SK-N-SH (cell line): Measurements from ENCODE around the gene COL17A1. TPM values are rescaled to one million over a fixed set of nuclear protein-coding genes. Genes with fewer than 3 reads are reported as not detected.

Experiments used
- CTCF ChIA-PET: fragments of 300-600, 350-600 bp; formaldehyde crosslinking; extraction: SDS; loops from one replicate; lab custom pipeline; 2021; lab: Yijun Ruan, JAX
- POLR2A ChIA-PET: fragments of 350-600 bp; sonication (Branson Sonifier 250); formaldehyde crosslinking; extraction: SDS; loops from one replicate; lab custom pipeline; 2020; ENCODE audit warnings: antibody characterized with exemption, inconsistent platforms; lab: Yijun Ruan, JAX
- DNase-seq: peaks from one replicate; pipeline ENCODE4 v3.0.0; 2012
- H2AFZ ChIP-seq: fragments of 200-600 bp; sonication (generic); 2 replicates; pipeline ENCODE4 v1.8.1; 2016; ENCODE audit warnings: antibody characterized with exemption, mild to moderate bottlenecking, low read depth
- H3F3A ChIP-seq: fragments of 200-600 bp; sonication (generic); replicated peaks from 2 replicates; pipeline ENCODE3; 2016; ENCODE audit warnings: antibody characterized with exemption, mild to moderate bottlenecking; ENCODE audit not compliant: insufficient read depth
- H3K27ac ChIP-seq, 2 experiments: fragments of 200-500 bp in 1 of 2; fragments of 200-600 bp in 1 of 2; sonication (Bioruptor generic) in 1 of 2; sonication (generic), shearing (Covaris generic) in 1 of 2; 2 replicates each; pipeline versions ENCODE4 v1.5.1 to v1.6.1; 2014 to 2016; ENCODE audit warnings: low read depth in 2 of 2, inconsistent platforms in 1 of 2, low read length in 1 of 2, mild to moderate bottlenecking in 1 of 2, mixed read lengths in 1 of 2
- H3K27me3 ChIP-seq: fragments of 200-600 bp; sonication (generic), shearing (Covaris generic); 2 replicates; pipeline ENCODE4 v1.6.1; 2016; ENCODE audit warnings: mixed run types; ENCODE audit not compliant: insufficient read depth
- H3K36me3 ChIP-seq, 2 experiments: fragments of 200-500 bp in 1 of 2; fragments of 200-600 bp in 1 of 2; sonication (Bioruptor generic) in 1 of 2; sonication (generic) in 1 of 2; replicated peaks in 1 of 2; 2 replicates each; pipeline versions ENCODE3 to v1.5.1; 2014 to 2016; ENCODE audit warnings: low read length in 1 of 2, mild to moderate bottlenecking in 1 of 2; ENCODE audit not compliant: insufficient read depth in 2 of 2, control insufficient read depth in 1 of 2
- H3K4me1 ChIP-seq, 2 experiments: fragments of 200-500 bp in 1 of 2; fragments of 200-600 bp in 1 of 2; sonication (Bioruptor generic) in 1 of 2; sonication (generic), shearing (Covaris generic) in 1 of 2; 2 replicates each; pipeline versions ENCODE4 v1.5.1 to v1.6.1; 2014 to 2016; ENCODE audit warnings: low read depth in 1 of 2, low read length in 1 of 2, mixed run types in 1 of 2; ENCODE audit not compliant: insufficient read depth in 2 of 2, control insufficient read depth in 1 of 2
- H3K4me2 ChIP-seq: fragments of 200-600 bp; sonication (generic), shearing (Covaris generic); 2 replicates; pipeline ENCODE4 v1.6.1; 2017; ENCODE audit warnings: mixed run types
- H3K4me3 ChIP-seq, 2 experiments: fragments of 200-500 bp in 1 of 2; fragments of 200-600 bp in 1 of 2; sonication (Bioruptor generic) in 1 of 2; sonication (generic), shearing (Covaris generic) in 1 of 2; 2 replicates each; pipeline versions ENCODE4 v1.5.1 to v1.8.1; 2014 to 2016; ENCODE audit warnings: low read depth in 2 of 2, inconsistent platforms in 1 of 2, low read length in 1 of 2, mild to moderate bottlenecking in 1 of 2, mixed read lengths in 1 of 2, moderate library complexity in 1 of 2
- H3K79me2 ChIP-seq: fragments of 200-600 bp; sonication (generic); 2 replicates; pipeline ENCODE4 v1.8.1; 2017; ENCODE audit warnings: mild to moderate bottlenecking; ENCODE audit not compliant: insufficient read depth
- H3K9ac ChIP-seq: fragments of 200-600 bp; sonication (generic); 2 replicates; pipeline ENCODE4 v1.6.1; 2017; ENCODE audit warnings: mixed run types
- H3K9me2 ChIP-seq: fragments of 200-600 bp; sonication (generic); 2 replicates; pipeline ENCODE4 v1.6.1; 2017; ENCODE audit warnings: mixed run types
- H3K9me3 ChIP-seq: fragments of 200-600 bp; sonication (generic); 2 replicates; pipeline ENCODE4 v1.6.1; 2017; ENCODE audit warnings: mixed run types, mild to moderate bottlenecking, moderate library complexity
- H4K20me1 ChIP-seq: fragments of 200-600 bp; sonication (generic); 2 replicates; pipeline ENCODE4 v1.6.1; 2017; ENCODE audit warnings: mild to moderate bottlenecking, mixed run types; ENCODE audit not compliant: insufficient read depth
- ELF1 ChIP-seq: IDR thresholded peaks from 2 replicates; pipeline ENCODE4 v1.4.0; 2012
- EP300 ChIP-seq, 2 experiments: IDR thresholded peaks; 2 replicates each; pipeline versions ENCODE4 v1.4.0 to v1.6.1; 2012; ENCODE audit warnings: borderline replicate concordance in 1 of 2, low read depth in 1 of 2, low read length in 1 of 2
- EZH2phosphoT487 ChIP-seq: fragments of 200-600 bp; sonication (generic); IDR thresholded peaks from 2 replicates; pipeline ENCODE4 v1.6.1; 2017; ENCODE audit warnings: low read depth, mixed run types, mild to moderate bottlenecking, antibody characterized with exemption, moderate library complexity, borderline replicate concordance
- FOXJ3 ChIP-seq: sonication (generic); formaldehyde crosslinking; IDR thresholded peaks from 2 replicates; pipeline ENCODE4 v1.5.1; 2020; ENCODE audit warnings: mild to moderate bottlenecking, missing genetic modification reagents
- IRF3 ChIP-seq: fragments of 150-350 bp; IDR thresholded peaks from 2 replicates; pipeline ENCODE4 v1.6.1; 2016; ENCODE audit warnings: mild to moderate bottlenecking, low read depth, low read length
- MAX ChIP-seq: IDR thresholded peaks from 2 replicates; pipeline ENCODE4 v1.4.0; 2012; ENCODE audit warnings: low read depth
- MEF2A ChIP-seq: IDR thresholded peaks from 2 replicates; pipeline ENCODE4 v1.4.0; 2012; ENCODE audit warnings: low read depth, borderline replicate concordance
- MXI1 ChIP-seq: IDR thresholded peaks from 2 replicates; pipeline ENCODE4 v1.6.1; 2012; ENCODE audit warnings: mild to moderate bottlenecking, low read depth, low read length, improper control_type of control experiment
- NRF1 ChIP-seq: IDR thresholded peaks from 2 replicates; pipeline ENCODE4 v1.6.1; 2012; ENCODE audit warnings: low read depth, mild to moderate bottlenecking, low read length
- PBX3 ChIP-seq: IDR thresholded peaks from 2 replicates; pipeline ENCODE4; 2012
- POLR2AphosphoS5 ChIP-seq: IDR thresholded peaks from 2 replicates; pipeline ENCODE4 v1.6.1; 2012; ENCODE audit warnings: low read depth, low read length
- RAD21 ChIP-seq: IDR thresholded peaks from 2 replicates; pipeline ENCODE4 v1.6.1; 2012; ENCODE audit warnings: mild to moderate bottlenecking, low read length
- RCOR1 ChIP-seq: fragments of 150-350 bp; IDR thresholded peaks from 2 replicates; pipeline ENCODE4 v1.6.1; 2017; ENCODE audit warnings: antibody characterized with exemption, low read length
- REST ChIP-seq: IDR thresholded peaks from 2 replicates; pipeline ENCODE4 v1.6.1; 2012; ENCODE audit warnings: mild to moderate bottlenecking, low read depth, low read length, moderate library complexity
- RXRA ChIP-seq: IDR thresholded peaks from 2 replicates; pipeline ENCODE4 v1.4.0; 2012; ENCODE audit warnings: low read depth, mild to moderate bottlenecking, borderline replicate concordance
- SIN3A ChIP-seq: IDR thresholded peaks from 2 replicates; pipeline ENCODE4 v1.6.1; 2012; ENCODE audit warnings: low read depth, mild to moderate bottlenecking, low read length, moderate library complexity, borderline replicate concordance
- SMC3 ChIP-seq: IDR thresholded peaks from 2 replicates; pipeline ENCODE4 v1.6.1; 2012; ENCODE audit warnings: low read depth, low read length, improper control_type of control experiment
- TAF1 ChIP-seq: IDR thresholded peaks from 2 replicates; pipeline ENCODE4 v1.6.1; 2012; ENCODE audit warnings: low read depth, mild to moderate bottlenecking, low read length, moderate library complexity, borderline replicate concordance
- USF1 ChIP-seq: IDR thresholded peaks from 2 replicates; pipeline ENCODE4 v1.4.0; 2012; ENCODE audit warnings: low read depth, borderline replicate concordance
- USF2 ChIP-seq: fragments of 150-350 bp; IDR thresholded peaks from 2 replicates; pipeline ENCODE4 v1.6.1; 2017; ENCODE audit warnings: antibody characterized with exemption, low read length, low read depth, borderline replicate concordance
- WGBS: methylation state at CpG from one replicate; pipeline ENCODE4 v1.1.6; 2017; ENCODE audit warnings: low lambda C conversion rate; 5-methylcytosine and 5-hydroxymethylcytosine counted together
- polyA plus RNA-seq, 3 experiments: library from polyadenylated mRNA; depleted of rRNA; stranded (reverse); fragments of >200 nt; gene quantifications; 2 replicates each; pipeline ENCODE4 v1.2.3, GENCODE V29; 2012

Gene COL17A1
- polyA plus RNA-seq (2012; rRNA removed) = 0.06 and 0.12 TPM in 2 replicates
- polyA plus RNA-seq (2012; cell fraction: cytosol; rRNA removed) = 0.05 and 0.08 TPM in 2 replicates
- polyA plus RNA-seq (2012; cell fraction: nucleus; rRNA removed) = 0.21 and 0.29 TPM in 2 replicates

GRCh38 chr10:104085801-104086400 is at the start of gene COL17A1:
Gene COL17A1, minus strand, starts transcription at chr10:104085880. Its CDS starts 5,207 bp downstream, at chr10:104080673.
- Histone ChIP-seq H3K36me3 (no peaks in the 10 kb centered on the region), H2AFZ (no peak within 1 kb of the TSS; the same call in 1 of the 2 replicates), H4K20me1 (no peaks in the 10 kb centered on the region), H3K4me1 (no peaks in the 10 kb centered on the region), H3K27me3 (no peaks in the 10 kb centered on the region), H3K4me2 (no peak within 1 kb of the TSS), H3K27ac (no peak within 1 kb of the TSS)
- CTCF ChIA-PET = no interaction called here
- POLR2A ChIA-PET = no interaction called here
- 85% methylated on average over 2 of the region's 3 CpGs for WGBS
- no peak for DNase-seq
- TF ChIP-seq PBX3 (no peak), ELF1 (no peak), EZH2phosphoT487 (no peak), POLR2AphosphoS5 (no peak), USF1 (no peak), USF2 (no peak), IRF3 (no peak), NRF1 (no peak), SMC3 (no peak), TAF1 (no peak), RXRA (no peak), RCOR1 (no peak), EP300 (IDR thresholded peaks at IDR 0.05; ENCODE audit: borderline replicate concordance in 1 of 2, low read depth in 1 of 2, low read length in 1 of 2) (no peak), REST (no peak), MEF2A (no peak), MXI1 (no peak), RAD21 (no peak), SIN3A (no peak), MAX (no peak), FOXJ3 (CRISPR knock-in tag) (no peak)
- TF ChIP-seq, all 33 proteins: peak for 0
- Histone ChIP-seq H3F3A (no peaks in the 10 kb centered on the region), H3K79me2 (no peaks in the 10 kb centered on the region), H3K9ac (no peak within 1 kb of the TSS), H3K4me3 (no peak within 1 kb of the TSS), H3K9me2 (no peaks in the 10 kb centered on the region), H3K9me3 (no peaks in the 10 kb centered on the region)
